HL-60 (cell line): ENCODE data around the gene VDR.

Experiments
- REST ChIP-seq: IDR thresholded peaks from 2 replicates; pipeline ENCODE4 v1.6.1; 2012; ENCODE audit warnings: low read depth; ENCODE audit not compliant: insufficient replicate concordance
- TF ChIP-seq, protein P1 (sequence below): IDR thresholded peaks from one replicate; pipeline ENCODE4 v1.5.1; 2011; ENCODE audit warnings: low read length, control low read depth, inconsistent platforms; ENCODE audit not compliant: insufficient read depth

- TF ChIP-seq, protein P1, sequence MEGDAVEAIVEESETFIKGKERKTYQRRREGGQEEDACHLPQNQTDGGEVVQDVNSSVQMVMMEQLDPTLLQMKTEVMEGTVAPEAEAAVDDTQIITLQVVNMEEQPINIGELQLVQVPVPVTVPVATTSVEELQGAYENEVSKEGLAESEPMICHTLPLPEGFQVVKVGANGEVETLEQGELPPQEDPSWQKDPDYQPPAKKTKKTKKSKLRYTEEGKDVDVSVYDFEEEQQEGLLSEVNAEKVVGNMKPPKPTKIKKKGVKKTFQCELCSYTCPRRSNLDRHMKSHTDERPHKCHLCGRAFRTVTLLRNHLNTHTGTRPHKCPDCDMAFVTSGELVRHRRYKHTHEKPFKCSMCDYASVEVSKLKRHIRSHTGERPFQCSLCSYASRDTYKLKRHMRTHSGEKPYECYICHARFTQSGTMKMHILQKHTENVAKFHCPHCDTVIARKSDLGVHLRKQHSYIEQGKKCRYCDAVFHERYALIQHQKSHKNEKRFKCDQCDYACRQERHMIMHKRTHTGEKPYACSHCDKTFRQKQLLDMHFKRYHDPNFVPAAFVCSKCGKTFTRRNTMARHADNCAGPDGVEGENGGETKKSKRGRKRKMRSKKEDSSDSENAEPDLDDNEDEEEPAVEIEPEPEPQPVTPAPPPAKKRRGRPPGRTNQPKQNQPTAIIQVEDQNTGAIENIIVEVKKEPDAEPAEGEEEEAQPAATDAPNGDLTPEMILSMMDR, result no peak
- no peak for TF ChIP-seq REST
Measured at GRCh38 chr12:47931187-47931586, 26.4 kb upstream of the VDR start.
